Liver (tissue), 3 donors: Measurements from ENCODE around the gene GBA3.

Experiments
- CTCF ChIP-seq: fragments of 150-350 bp; IDR thresholded peaks from 2 replicates; pipeline ENCODE4 v1.5.1; 2017; ENCODE audit warnings: improper control_type of control experiment, low read depth, low read length; ENCODE audit not compliant: missing input control
- EGR1 ChIP-seq, 2 donors: IDR thresholded peaks; 2 replicates each; pipeline ENCODE4 v1.6.1; 2016 to 2018; ENCODE audit warnings: antibody characterized with exemption in 2 of 2, low read depth in 2 of 2
- FOXA1 ChIP-seq: IDR thresholded peaks from 2 replicates; pipeline ENCODE4 v1.6.1; 2016; ENCODE audit warnings: antibody characterized with exemption
- HNF4A ChIP-seq, 2 donors: conservative IDR thresholded peaks; 2 replicates each; pipeline ENCODE4 v1.6.1; 2016; ENCODE audit warnings: antibody characterized with exemption in 2 of 2, mild to moderate bottlenecking in 2 of 2
- JUND ChIP-seq, 2 donors: IDR thresholded peaks; 2 replicates each; pipeline ENCODE4 v1.6.1; 2016; ENCODE audit warnings: antibody characterized with exemption in 2 of 2
- MAX ChIP-seq: IDR thresholded peaks from 2 replicates; pipeline ENCODE4 v1.6.1; 2016; ENCODE audit warnings: antibody characterized with exemption
- RAD21 ChIP-seq, 2 donors: IDR thresholded peaks; 2 replicates each; pipeline ENCODE4 v1.6.1; 2016; ENCODE audit warnings: antibody characterized with exemption in 2 of 2, mild to moderate bottlenecking in 2 of 2
- REST ChIP-seq: IDR thresholded peaks from 2 replicates; pipeline ENCODE4 v1.6.1; 2016; ENCODE audit warnings: antibody characterized with exemption, mild to moderate bottlenecking
- RXRA ChIP-seq, 2 donors: IDR thresholded peaks; 2 replicates each; pipeline ENCODE4 v1.6.1; 2017 to 2018; ENCODE audit warnings: antibody characterized with exemption in 2 of 2, mild to moderate bottlenecking in 1 of 2
- TAF1 ChIP-seq: conservative IDR thresholded peaks from 2 replicates; pipeline ENCODE4 v1.6.1; 2016; ENCODE audit warnings: antibody characterized with exemption, mild to moderate bottlenecking
- YY1 ChIP-seq: IDR thresholded peaks from 2 replicates; pipeline ENCODE4 v1.6.1; 2016; ENCODE audit warnings: antibody characterized with exemption, mild to moderate bottlenecking
- TF ChIP-seq, protein P1 (sequence below): IDR thresholded peaks from 2 replicates; pipeline ENCODE4 v1.6.1; 2016; ENCODE audit warnings: antibody characterized with exemption
- TF ChIP-seq, protein P2 (sequence below): IDR thresholded peaks from 2 replicates; pipeline ENCODE4 v1.6.1; 2016; ENCODE audit warnings: antibody characterized with exemption
- donor health status: healthy.
- donor health status: healthy.

DNA sequence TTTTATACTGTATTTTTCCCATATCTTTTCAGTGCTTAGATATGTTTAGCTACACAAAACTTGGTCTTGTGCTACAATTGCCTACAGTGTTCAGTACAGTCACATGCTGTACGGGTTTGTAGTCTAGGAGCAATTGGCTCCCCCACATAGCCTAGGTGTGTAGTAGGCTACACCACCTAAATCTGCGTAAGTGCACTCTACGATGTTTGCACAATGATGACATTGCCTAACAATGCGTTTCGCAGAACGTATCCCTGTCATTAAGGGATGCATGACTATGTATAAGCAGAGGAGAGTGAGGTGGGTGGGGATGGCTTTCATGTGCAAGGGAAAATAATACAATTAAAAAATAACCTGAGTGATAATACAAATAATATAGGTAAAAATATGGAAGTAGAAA, 131.4 kb downstream of the GBA3 start:
- TF ChIP-seq CTCF (no peak), YY1 (no peak), HNF4A (conservative IDR thresholded peaks at IDR 0.05) (no peak), JUND (IDR thresholded peaks at IDR 0.05) (no peak), EGR1 (IDR thresholded peaks at IDR 0.05; ENCODE audit: low read depth in 2 of 2) (no peak), REST (no peak), FOXA1 (no peak), RAD21 (IDR thresholded peaks at IDR 0.05) (no peak), RXRA (IDR thresholded peaks at IDR 0.05) (no peak), MAX (no peak), TAF1 (no peak)
- TF ChIP-seq, protein P1, sequence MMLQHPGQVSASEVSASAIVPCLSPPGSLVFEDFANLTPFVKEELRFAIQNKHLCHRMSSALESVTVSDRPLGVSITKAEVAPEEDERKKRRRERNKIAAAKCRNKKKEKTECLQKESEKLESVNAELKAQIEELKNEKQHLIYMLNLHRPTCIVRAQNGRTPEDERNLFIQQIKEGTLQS, result no peak
- TF ChIP-seq, protein P2, sequence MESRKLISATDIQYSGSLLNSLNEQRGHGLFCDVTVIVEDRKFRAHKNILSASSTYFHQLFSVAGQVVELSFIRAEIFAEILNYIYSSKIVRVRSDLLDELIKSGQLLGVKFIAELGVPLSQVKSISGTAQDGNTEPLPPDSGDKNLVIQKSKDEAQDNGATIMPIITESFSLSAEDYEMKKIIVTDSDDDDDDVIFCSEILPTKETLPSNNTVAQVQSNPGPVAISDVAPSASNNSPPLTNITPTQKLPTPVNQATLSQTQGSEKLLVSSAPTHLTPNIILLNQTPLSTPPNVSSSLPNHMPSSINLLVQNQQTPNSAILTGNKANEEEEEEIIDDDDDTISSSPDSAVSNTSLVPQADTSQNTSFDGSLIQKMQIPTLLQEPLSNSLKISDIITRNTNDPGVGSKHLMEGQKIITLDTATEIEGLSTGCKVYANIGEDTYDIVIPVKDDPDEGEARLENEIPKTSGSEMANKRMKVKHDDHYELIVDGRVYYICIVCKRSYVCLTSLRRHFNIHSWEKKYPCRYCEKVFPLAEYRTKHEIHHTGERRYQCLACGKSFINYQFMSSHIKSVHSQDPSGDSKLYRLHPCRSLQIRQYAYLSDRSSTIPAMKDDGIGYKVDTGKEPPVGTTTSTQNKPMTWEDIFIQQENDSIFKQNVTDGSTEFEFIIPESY, result no peak
